Posterior cingulate gyrus (tissue), 11 donors: ENCODE data around the gene IGF2R.
A peak's percentile ranks its signal among the peaks of the same experiment; 100 is the strongest.

Experiments
- DNase-seq, 10 donors: peaks; one replicate each; pipeline versions ENCODE4 v3.0.0 to v3.0.0-alpha.2; 2020 to 2021; ENCODE audit warnings: mixed read lengths in 3 of 10
- intact Hi-C: fragments of 100-400 bp; cut with DNase I; formaldehyde crosslinking; loops from one replicate; pipeline ENCODE4 v1.15.1; 2023

The IGF2R gene

DNA sequence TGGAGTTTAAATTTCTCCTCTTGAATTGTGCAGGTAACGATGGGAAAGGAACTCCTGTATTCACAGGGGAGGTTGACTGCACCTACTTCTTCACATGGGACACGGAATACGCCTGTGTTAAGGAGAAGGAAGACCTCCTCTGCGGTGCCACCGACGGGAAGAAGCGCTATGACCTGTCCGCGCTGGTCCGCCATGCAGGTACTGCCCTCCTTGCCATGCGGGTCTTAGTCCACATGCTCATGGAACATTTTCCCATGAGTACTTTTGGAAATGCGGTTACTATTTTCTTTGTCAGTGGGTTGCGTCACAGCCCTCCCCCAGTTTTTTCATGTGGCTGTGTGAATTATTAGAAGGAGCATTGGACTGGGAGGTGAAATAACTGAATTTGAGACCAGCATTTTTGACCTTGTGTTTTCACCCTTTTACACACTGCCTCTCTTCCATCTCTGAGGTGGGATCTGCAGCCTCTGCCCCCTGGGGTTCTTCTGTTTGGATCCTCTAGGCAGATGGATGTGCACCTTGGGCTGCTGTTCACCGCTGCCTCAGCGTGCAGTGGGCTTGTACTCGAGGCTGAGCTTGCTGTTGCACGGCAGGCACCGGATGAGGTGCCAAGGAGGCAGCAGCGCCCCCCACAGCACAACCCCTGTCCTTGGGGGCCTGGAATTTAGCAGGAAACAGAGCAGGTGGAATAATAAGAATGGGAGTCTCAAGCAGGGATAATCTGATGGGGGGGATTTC, 71.8 kb downstream of the IGF2R start:
- DNase-seq: peak in 1 of 10 donors; percentile 55
- intact Hi-C loops: no loop called here

GRCh38 chr6:160041608-160042007, 72.7 kb downstream of the IGF2R start:
- peak in 9 of 10 donors; percentile 26 to 92 (median 59) for DNase-seq

DNA sequence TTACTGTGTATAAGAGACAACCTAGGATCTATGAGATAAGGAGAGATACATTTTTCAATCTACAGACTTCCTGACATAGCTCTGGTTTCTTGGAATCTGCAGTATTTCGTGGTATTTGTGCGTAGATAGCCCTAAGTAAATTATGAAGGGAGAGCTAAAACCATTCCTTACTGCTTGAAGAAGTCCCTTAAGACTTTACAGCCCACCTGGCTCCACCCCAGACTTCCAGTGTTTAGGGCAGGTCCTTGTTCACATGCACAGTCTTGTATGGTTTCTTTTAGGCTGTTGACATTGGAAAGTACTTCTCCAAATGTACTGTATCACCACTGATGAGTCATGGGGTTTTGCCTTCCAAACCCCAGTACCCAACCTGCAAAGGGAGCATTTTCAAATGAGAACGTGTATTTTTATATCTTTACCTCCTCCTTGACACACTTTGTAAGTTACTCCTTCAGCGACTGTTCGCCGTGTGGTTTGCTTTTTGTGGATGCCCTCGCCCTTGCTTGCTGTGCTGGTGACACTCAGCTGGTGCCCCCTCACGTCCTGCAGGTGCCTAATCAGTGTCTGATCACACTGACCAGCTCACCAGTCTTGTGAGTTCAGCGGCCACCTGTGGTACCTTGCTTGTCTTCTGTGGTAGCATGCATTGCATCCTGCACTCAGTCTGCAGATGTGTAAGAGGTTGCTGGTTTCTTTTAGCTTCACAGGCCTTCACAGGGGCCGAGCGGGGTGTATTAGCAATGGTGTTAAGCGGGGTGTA, 73.3 kb downstream of the IGF2R start:
- intact Hi-C loops: no loop called here
- DNase-seq: peak in 1 of 10 donors; percentile 30

More at GRCh38 chr6:160041608-160042007, 72.7 kb downstream of the IGF2R start:
- intact Hi-C loops: no loop called here

DNA sequence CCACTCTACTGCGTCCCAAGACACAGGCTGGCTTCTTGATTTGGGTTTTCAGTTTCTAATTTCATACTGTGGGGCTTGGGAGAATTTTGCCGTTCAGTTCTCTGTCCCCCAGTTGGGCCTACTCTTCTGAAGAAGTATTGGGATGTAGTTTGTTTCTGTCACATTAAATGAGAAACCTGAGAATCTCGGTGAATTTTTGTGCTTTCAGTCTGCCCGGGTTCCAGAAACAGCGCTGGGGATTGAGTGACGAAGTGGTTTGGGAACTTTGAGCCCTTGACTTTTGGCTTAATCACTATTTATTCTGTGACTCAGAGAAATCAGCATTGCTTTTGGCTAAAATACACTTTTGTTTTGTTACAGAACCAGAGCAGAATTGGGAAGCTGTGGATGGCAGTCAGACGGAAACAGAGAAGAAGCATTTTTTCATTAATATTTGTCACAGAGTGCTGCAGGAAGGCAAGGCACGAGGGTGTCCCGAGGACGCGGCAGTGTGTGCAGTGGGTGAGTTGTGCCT, 74.0 kb downstream of the IGF2R start:
- intact Hi-C loops: no loop called here
- no peak for DNase-seq

DNA sequence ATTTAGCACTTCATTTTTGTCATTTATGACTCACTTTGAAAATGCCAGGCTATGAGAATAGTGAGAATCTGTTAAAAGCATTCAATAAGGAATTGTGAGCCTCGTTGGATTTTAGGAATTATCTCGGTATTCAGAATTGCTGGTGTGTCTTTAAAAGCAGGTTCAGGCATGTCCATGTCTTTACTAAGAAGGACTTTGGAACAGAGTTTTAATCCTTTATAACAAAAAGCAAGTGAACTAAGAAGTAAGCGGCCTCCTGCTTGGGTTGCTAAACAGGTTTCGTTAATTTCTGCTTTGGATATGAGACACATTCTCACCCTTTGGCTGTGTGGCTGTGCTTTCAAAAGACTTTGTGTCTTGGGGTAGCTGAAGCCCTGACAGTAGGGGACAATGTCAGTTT, 74.9 kb downstream of the IGF2R start:
- intact Hi-C loops: no loop called here
- no peak for DNase-seq

- intact Hi-C loops: no loop called here
Measured at GRCh38 chr6:160044687-160045086, 75.8 kb downstream of the IGF2R start.

DNA sequence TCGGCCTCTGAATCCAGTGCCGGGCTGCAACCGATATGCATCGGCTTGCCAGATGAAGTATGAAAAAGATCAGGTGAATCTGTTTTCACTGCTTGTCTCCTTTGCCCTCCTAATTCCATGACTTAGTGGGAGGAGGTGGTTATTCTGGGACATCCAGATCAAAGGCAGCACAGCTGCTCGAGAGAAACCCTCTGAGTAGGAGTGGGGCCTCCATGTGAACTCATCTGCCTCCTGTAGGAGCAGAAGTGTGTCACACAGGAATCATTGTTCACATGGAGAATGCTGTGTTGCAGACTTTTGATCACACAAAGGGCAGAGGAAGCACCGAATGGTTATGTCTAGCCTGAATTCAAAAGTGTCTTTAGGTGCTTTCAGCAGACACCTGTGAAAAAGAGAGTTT, 79.6 kb downstream of the IGF2R start:
- intact Hi-C loops: no loop called here

More at GRCh38 chr6:160044687-160045086, 75.8 kb downstream of the IGF2R start:
- no peak for DNase-seq

GRCh38 chr6:160049346-160049745, 80.5 kb downstream of the IGF2R start:
- intact Hi-C loops: no loop called here

More for the DNA sequence above, 79.6 kb downstream of the IGF2R start:
- no peak for DNase-seq

DNA sequence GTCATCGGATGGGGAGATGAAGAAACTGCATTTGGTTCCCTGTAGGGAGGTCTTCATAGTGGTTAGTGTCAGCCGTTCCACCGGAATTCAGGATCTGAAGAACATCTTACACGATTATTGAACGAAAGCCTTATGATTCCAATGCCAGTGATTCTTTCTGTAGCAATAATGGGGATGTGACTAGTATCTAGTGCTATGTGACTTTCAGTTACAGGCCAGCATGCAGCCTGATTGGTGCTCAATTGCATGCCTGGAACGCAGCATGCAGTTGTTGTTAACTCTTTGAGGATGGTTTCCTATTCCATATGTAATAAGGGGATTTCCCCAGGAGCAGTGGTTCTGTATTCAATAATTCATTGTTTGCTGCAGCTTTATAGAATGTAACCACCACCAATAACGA, 81.1 kb downstream of the IGF2R start:
- no peak for DNase-seq
- intact Hi-C loops: no loop called here

More at GRCh38 chr6:160049346-160049745, 80.5 kb downstream of the IGF2R start:
- peak in 1 of 10 donors; percentile 57 for DNase-seq

DNA sequence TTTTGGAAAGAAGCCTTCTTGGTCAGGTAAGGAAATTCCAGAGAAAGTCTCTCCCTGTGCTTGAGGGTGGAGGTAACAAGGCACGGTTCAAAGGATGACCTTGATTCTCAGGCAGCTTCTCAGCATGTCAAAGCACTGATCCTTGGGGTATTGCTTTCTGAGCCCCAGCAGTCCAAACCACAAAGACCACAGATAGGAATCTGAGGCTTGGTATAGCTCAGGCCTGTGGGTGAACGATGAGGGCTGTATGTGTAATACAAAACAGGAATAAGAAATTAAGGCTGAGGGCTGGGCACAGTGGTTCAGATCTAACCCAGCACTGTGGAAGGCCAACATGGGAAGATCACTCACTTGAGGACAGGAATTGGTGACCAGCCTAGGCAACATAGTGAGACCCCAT, 82.5 kb downstream of the IGF2R start:
- intact Hi-C loops: no loop called here
- no peak for DNase-seq

DNA sequence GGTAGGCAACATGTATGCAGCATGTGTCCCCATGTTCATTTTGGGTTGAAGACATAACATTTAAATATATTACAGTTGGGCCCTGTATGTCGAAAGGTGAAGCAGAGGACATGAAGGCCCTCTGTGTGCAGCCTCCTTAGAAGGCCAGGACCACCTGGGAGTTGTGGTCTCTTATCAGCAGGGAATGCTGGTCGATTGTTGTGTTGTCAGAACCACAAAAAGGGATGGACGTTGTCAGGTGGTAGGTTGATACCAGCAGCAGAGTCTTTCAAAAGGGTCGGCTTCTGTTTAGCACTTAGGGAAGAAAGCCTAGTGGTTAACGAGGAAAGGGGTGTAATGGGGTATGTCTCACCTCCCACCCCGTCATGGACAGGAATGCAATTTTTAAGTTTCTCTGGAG, 85.4 kb downstream of the IGF2R start:
- intact Hi-C loops: no loop called here

DNA sequence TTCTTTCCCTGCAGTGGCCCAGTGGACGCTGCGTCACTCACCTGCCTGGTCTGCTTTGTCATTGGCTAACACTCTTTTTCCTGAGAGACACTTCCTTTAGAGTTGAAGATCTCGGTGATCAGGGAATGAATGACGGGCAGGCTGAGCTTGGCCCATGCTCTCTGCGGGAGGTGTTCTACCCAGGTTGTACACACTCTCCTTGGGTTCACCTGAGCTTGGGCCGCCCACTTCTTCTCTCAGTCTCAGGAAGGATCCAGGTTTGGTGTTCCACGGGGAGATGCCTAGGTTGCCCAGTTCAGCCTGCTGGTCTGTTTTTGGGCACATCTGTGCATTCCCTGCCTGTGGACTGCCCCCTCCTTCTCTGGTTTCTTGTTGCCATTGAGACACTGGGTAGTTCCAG, 86.0 kb downstream of the IGF2R start:
- DNase-seq: peak in 1 of 10 donors; percentile 53
- intact Hi-C loops: no loop called here

More for the DNA sequence above, 85.4 kb downstream of the IGF2R start:
- DNase-seq: no peak

DNA sequence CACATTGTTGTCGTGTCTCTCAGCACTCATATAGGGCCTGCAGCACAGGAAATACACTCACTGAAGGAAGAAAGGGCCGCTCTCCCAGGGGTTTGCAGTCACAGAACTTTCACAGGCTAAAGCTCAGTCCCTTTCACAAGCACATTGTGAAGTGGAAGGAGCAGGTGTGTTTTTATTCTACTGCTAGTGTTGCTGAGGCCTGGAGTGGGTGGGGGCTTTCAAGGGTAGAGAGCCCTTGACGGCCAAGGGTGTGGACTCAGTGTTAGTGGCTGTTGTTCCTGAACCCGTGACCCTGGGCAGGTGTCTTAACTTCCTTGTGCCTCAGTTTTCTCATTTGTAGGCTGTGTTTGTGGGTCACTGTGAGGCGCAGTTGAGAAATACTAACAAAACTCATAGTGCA, 86.5 kb downstream of the IGF2R start:
- intact Hi-C loops: no loop called here
- DNase-seq: no peak

DNA sequence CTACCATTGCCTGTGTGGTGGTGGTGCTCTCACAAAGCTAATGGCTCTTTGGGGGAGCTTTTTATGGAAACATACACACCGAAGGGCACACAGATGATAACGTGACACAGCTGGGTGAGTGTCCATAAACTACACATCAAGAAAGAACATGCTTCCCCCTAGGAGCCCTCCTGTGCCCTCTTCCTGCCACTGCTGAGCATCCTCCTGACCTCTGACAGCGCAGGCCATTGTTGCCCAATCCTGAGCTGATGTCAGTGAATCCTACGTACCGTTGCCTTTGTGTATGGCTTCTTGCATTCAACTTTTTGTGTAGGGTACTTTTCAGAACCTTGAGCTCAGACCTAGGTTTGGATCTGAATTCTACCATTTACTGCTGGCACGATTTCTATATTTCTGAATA, 86.9 kb downstream of the IGF2R start:
- DNase-seq: no peak
- intact Hi-C loops: no loop called here

- intact Hi-C loops: no loop called here
- DNase-seq: peak in 1 of 10 donors; percentile 43
Measured at GRCh38 chr6:160057080-160057479, 88.2 kb downstream of the IGF2R start.

GRCh38 chr6:160058603-160059215, 89.8 kb downstream of the IGF2R start:
- intact Hi-C loops: no loop called here
- DNase-seq: no peak

DNA sequence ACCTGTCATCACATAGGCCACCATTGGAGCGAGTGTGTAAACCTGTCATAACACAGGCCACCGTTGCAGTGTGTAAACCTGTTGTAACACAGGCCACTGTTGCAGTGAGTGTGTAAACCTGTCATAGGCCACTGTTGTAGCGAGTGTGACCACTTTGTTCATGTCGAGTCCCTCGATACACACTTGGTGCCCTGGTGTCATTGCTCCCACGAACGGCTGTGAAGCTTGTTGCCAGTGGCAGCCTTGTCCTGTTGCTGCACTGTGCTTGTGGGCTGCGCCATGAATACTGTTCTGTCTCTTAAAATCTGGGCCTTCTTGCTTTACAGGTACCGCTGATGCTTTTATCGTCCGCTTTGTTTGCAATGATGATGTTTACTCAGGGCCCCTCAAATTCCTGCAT, 91.3 kb downstream of the IGF2R start:
- DNase-seq: peak in 1 of 10 donors; percentile 49
- intact Hi-C loops: no loop called here

DNA sequence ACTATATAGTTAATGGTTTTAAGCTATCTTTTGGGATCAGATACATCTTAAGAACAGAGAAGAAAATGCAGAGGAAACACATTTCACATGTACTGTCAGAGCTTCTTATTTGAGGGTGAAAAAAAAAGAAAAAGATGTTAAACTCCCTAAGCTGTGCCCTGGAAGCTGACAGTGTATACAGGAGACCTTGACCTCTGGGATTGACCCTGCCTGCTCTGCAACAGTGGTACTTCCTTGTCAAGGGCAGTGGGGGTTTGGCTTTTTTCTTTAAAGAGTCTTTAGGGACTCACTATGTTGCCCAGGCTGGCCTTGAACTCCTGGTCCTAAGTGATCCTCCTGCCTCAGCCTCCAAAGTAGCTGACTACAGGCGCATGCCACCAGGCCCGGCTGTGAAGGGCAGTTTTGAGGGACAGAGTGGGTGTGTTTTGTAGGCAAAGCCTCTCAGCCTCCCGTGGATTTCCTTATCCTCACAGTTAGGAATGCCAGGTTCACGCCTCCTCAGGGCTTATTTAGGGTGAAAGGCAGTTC, 92.1 kb downstream of the IGF2R start:
- intact Hi-C loops: no loop called here
- no peak for DNase-seq

DNA sequence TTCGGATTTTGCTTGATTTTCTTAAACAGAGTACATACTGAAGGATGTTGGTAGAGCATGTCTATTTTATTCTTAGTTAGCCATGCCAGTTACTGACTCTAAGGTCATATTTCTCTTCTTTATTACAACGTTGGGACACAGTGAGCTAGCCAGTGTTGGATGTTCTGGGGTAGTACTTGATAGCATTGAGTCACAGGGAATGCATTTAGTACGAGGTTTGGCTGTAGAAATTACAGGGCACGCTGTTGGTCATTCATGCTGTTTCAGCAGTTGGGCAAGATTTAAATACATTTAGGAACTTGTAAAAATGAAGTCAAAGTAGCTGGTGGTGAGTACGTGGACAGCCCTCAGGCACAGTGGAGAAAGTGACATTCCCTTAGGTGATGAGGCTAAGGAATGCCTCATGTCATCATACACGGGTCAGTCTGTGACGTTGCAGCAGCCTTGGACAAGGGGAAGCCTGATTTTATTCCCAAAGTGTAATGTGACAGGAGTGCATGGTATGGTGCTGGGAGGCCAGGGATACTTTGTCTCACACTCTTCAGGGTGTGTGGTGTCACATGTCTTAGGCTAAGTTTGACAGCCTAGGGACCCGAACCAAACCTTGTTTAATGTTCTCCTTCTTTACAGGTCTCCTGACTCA, 95.0 kb downstream of the IGF2R start:
- DNase-seq: no peak
- intact Hi-C loops: no loop called here

DNA sequence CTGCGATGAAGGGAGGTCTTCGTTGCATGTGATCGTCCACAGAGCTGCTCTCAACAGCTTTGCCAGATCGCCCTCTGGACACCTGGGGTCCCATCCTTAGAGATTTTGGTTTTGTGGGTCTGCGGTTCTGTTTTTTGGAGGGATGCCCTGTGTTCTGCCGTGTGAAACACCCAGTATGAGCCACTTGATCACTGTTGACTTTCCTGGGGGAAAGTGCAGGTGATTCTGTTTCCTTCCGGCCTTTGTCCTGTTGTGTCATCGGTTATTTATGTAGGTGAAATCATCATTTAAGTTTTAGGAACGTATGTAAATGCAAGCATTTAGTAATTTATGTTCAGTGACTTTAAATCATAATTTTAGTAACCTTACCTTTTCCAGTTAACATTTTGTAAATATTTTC, 96.3 kb downstream of the IGF2R start:
- DNase-seq: no peak
- intact Hi-C loops: no loop called here
